GM18508 (cell line): ENCODE measurements around the gene SAPCD2.
"Not testable (repeated sequence)": the region's sequence is repeated elsewhere in the genome, so short reads cannot be mapped to it uniquely, and the experiment has no call there.

Experiments used
- ATAC-seq: cut with Tn5 transposase; IDR thresholded peaks from one replicate; pipeline ENCODE4 v1.9.1; 2021; ENCODE audit warnings: moderate number of reproducible peaks; ENCODE audit not compliant: insufficient read depth, unreplicated experiment

Gene SAPCD2

GRCh38 chr9:137070201-137070905, at the start of gene SAPCD2:
Gene SAPCD2, minus strand, starts transcription at chr9:137070557. Its CDS starts 97 bp downstream, at chr9:137070460.
- ATAC-seq, result no peak

- ATAC-seq, result not testable (repeated sequence)
Observed at GRCh38 chr9:137118092-137118603, 47.8 kb upstream of the SAPCD2 start.

- ATAC-seq, result no peak
Observed at GRCh38 chr9:137117269-137117731, 46.9 kb upstream of the SAPCD2 start.

- ATAC-seq, result no peak
Observed at GRCh38 chr9:137116728-137117127, 46.4 kb upstream of the SAPCD2 start.

- no peak for ATAC-seq
Observed at GRCh38 chr9:137116027-137116507, 45.7 kb upstream of the SAPCD2 start.

- no peak for ATAC-seq
Observed at GRCh38 chr9:137115394-137116026, 45.2 kb upstream of the SAPCD2 start.

GRCh38 chr9:137114613-137115393, 44.4 kb upstream of the SAPCD2 start, which contains the start of gene DPP7:
Gene DPP7, minus strand, starts transcription at chr9:137114733. Its CDS starts 20 bp downstream, at chr9:137114713.
- ATAC-seq, result no peak

- ATAC-seq, result no peak
Observed at GRCh38 chr9:137114220-137114612, 43.9 kb upstream of the SAPCD2 start.

- ATAC-seq, result no peak
Observed at GRCh38 chr9:137113385-137114159, 43.2 kb upstream of the SAPCD2 start.

GRCh38 chr9:137112564-137113384, 42.4 kb upstream of the SAPCD2 start:
- no peak for ATAC-seq

- no peak for ATAC-seq
Observed at GRCh38 chr9:137111788-137112563, 41.6 kb upstream of the SAPCD2 start.

- no peak for ATAC-seq
Observed at GRCh38 chr9:137110911-137111787, 40.8 kb upstream of the SAPCD2 start.

- no peak for ATAC-seq
Observed at GRCh38 chr9:137110147-137110910, 40.0 kb upstream of the SAPCD2 start.

- ATAC-seq, result no peak
Observed at GRCh38 chr9:137109250-137110146, 39.1 kb upstream of the SAPCD2 start.

- ATAC-seq, result no peak
Observed at GRCh38 chr9:137108608-137109249, 38.4 kb upstream of the SAPCD2 start.
